ENCODE results near the gene RAP1A.

Gene RAP1A

DNA sequence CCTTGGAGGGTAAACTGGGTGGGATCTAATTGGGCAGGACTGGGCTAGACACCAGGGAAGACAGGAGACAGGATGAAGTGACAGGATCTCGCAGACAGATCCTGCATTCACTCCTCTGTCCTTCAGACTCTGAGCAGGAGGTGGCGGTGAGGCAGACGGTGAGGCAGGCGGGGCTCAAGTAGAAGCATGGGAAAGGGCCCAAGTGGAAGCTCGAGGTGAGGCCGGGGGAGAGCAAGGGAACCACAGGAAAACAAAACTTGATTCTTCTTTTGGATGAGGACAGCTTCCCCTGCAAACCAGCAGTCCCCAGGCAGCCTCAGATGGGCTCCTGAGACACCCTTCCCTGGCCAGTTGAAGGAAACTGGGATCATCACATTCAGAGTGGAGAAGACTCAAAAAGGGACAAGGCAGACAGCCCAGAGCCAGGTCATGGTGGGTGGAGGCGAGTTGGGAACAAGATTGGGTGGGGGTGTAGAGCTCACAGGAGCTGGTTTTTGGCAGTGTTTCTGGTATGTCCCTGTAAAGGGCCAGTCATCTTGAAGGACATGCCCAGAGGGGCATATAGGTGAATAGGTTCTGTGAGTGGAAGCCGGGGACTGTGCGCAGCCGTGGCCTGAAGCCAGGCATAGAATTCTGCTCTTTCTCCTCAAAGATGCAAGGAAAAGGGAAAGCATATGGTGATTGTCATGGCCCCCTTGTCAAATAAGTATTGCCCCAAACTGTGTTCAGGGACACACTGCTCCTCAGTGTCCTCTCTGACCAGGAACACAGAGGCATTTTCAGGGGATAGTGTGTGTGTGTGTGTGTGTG lies 101.6 kb downstream of the RAP1A start:
- DNase-seq: no peak

DNA sequence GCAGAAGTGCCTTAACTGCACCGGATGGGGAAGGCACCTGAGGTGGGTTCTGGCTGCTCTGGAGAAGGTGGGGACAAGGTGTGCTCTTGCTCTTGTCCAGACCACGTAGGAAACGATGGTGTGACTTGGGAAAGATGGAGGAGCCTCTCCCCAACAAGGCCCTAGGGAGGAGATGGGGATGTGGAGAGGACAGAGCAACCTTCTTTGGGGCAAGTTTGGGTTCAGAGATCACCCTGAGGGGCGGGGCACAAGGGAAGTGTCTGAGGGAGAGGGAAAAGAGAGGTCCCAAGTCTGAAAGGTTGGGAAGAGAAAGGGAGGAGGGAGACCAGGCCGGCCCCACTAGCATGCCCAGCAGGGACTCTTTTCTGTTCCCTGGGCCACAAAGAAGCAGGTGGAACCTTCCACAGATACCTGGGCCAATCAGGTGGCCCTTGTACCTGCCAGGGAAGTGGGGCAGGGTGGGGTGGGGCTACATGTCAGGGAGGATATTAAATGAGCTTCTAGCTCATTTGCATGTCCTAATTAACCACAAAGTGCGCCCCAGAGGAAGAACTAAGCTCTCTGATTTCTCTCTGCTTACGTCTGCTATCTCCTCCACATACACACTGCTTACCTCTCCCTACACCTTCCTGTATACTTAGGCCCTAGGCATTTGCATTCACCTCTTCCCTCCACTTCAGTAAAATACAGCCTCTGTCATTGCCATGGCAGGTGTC lies 103.7 kb downstream of the RAP1A start:
- no peak for DNase-seq

DNA sequence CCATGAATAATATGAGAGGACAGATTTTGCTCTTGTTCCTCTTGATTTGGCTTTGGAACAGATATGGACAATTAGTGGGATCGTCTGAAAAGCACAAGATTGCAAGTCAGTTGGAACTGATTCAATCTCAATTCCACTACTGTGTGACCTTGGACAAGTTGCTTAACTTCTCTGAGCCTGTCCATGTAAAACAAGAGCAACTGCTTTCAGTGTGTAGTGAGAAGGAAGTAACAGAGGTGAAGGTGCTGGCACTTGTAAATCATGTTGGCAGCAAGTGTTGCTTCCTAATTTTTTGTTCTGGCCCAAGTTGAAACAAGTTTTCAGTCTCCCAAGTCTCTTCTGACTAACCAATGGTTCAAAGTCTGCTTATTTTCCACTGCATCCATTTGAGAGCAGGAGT lies 104.3 kb downstream of the RAP1A start:
- DNase-seq: no peak

- DNase-seq: no peak
These were observed 105.6 kb downstream of the RAP1A start for GRCh38 chr1:111725192-111725591.

GRCh38 chr1:111727056-111727455 lies 107.5 kb downstream of the RAP1A start:
- DNase-seq: no peak

GRCh38 chr1:111729271-111729921 lies 109.8 kb downstream of the RAP1A start:
- no peak for DNase-seq

DNA sequence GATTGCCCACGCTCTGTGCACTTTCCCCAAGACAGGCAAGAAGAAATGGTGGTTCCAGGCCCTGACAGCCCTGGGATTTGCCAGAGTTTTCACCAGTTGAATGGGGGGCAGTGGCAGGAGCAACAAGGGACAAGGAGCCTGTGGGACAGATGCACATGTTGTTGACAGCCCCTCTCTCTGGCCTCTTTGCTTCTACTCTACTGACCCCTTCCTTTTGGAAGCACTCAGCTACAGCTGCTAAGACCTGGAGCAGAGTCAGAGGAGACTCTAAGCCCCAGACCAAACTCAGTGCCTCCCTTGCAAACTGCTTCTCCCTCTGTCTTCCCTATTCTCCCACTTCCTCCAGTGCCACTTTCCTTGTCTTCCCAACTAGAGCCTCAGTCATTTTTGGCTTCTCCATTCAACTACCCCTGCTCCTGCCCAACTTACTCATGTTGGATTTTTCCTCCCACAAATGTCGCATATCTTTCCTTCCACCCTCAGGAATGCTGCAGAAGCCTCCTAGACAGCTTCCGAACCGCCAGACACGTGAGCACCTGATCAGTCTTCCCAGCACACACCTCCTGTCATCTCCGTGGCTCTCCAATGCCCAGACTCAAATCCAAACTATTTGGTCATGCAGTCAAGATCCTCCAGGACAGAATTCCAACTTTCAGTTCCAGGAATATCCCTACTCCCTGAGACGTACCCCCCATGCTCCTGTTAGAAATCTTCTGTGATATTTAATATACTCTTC lies 110.5 kb downstream of the RAP1A start:
- no peak for DNase-seq

- no peak for DNase-seq
These were observed 111.1 kb downstream of the RAP1A start for GRCh38 chr1:111730706-111731105.

GRCh38 chr1:111731956-111732355 lies 112.4 kb downstream of the RAP1A start:
- no peak for DNase-seq

GRCh38 chr1:111732718-111733117 lies 113.1 kb downstream of the RAP1A start:
- no peak for DNase-seq

GRCh38 chr1:111733183-111733991 lies 113.8 kb downstream of the RAP1A start:
- no peak for DNase-seq

- no peak for DNase-seq
These were observed 114.4 kb downstream of the RAP1A start for GRCh38 chr1:111733992-111734341.

GRCh38 chr1:111734426-111734825 lies 114.8 kb downstream of the RAP1A start:
- no peak for DNase-seq

GRCh38 chr1:111734856-111735255 lies 115.3 kb downstream of the RAP1A start:
- no peak for DNase-seq

- no peak for DNase-seq
These were observed 115.7 kb downstream of the RAP1A start for GRCh38 chr1:111735321-111735720.

- no peak for DNase-seq
These were observed 116.4 kb downstream of the RAP1A start for GRCh38 chr1:111735858-111736544.

- no peak for DNase-seq
These were observed 117.1 kb downstream of the RAP1A start for GRCh38 chr1:111736548-111737215.

DNA sequence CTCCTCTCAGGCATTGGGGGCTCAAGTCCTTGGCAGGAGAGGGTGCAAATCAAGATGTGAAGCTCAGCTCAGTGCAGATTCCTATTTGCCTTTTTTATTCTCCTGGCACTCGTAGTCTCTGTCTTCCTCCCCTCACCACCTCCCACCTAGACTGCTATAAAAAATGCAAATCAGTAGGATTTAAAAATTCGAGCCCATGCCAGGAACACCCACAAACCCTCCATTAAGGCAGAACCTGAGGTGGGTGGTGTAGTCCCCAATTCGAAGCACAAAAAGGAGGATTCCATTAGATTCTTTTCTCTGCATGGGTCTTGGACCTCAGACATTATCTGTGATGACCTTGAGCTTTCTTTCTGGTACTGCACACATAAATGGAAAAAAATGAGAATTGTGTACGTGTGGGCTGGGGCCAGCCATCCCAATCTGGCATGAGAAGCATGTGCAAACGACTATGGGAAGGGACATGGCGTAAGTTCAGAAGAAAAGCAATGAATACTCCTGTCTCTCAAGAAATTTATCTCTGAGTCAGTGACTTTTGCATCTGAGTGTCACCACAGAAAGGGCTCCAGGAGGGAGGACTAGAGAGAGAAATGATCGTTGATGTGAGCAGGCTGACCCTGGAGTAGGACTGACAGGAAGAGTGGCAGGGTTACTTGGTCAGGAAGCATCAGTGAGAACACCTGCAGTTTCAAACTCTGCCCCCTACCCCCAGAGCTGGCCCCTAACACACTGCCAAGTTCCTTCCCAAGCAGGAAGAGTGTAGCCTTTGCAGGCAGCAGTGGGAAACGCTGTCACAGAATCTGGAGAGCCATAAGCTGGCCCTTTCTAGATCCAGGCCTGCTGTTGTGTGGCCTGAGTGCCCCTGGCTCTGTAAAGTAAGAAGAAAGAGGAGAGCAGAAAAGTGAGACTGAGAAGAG lies 117.9 kb downstream of the RAP1A start:
- no peak for DNase-seq

DNA sequence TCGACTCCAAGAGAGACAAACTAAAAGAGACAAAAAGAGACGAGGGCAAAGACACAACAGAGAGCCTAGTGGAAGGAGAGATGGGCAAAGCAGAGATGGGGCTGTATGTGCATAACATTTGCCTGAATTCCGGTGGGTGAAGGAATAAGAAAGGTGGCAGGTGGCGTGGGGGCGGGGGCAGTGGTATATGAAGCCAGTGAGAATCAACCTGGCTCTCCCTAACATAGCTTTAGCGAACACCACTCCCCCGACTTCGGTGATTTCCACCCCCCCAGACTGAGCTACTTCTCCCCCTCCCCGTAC lies 118.5 kb downstream of the RAP1A start:
- DNase-seq: no peak
